BJ (cell line): ENCODE results near the gene ARRDC3. TPM values are rescaled to one million over a fixed set of nuclear protein-coding genes. Genes with fewer than 3 reads are reported as not detected.
A peak's percentile ranks its signal among the peaks of the same experiment; 100 is the strongest.
"Not testable (repeated sequence)": the region's sequence is repeated elsewhere in the genome, so short reads cannot be mapped to it uniquely, and the experiment has no call there.

Experiments
- CTCF ChIA-PET: fragments of 350-600 bp; formaldehyde crosslinking; extraction: SDS; loops from one replicate; lab custom pipeline; 2021; ENCODE audit warnings: antibody characterized with exemption, inconsistent platforms; lab: Yijun Ruan, JAX
- POLR2A ChIA-PET: fragments of 300-600 bp; sonication (Branson Sonifier 250); formaldehyde crosslinking; extraction: SDS; loops from one replicate; lab custom pipeline; 2021; ENCODE audit warnings: antibody characterized with exemption; lab: Charles Lee
- DNase-seq: peaks from one replicate; pipeline ENCODE4 v3.0.0-alpha.2; 2011; ENCODE audit warnings: low read depth
- H3K27me3 ChIP-seq: 2 replicates; pipeline ENCODE4 v1.6.0; 2011; ENCODE audit warnings: low read length; ENCODE audit not compliant: control insufficient read depth, insufficient read depth
- H3K36me3 ChIP-seq: 2 replicates; pipeline ENCODE4 v1.5.1; 2011; ENCODE audit warnings: low read length; ENCODE audit not compliant: control insufficient read depth, insufficient read depth
- H3K4me3 ChIP-seq: 2 replicates; pipeline ENCODE4 v1.5.1; 2011; ENCODE audit warnings: low read depth, mild to moderate bottlenecking, control low read depth, low read length
- polyA plus RNA-seq: library from polyadenylated mRNA; depleted of rRNA; stranded (reverse); fragments of >200 nt; gene quantifications from 2 replicates; pipeline ENCODE4 v1.2.3, GENCODE V29; 2011
- TF ChIP-seq, protein P1 (sequence below): IDR thresholded peaks from 2 replicates; pipeline ENCODE4 v1.5.1; 2011; ENCODE audit warnings: low read depth, mild to moderate bottlenecking, control low read depth, inconsistent platforms, low read length, moderate library complexity; ENCODE audit not compliant: insufficient read depth

ARRDC3 gene
- polyA plus RNA-seq, 1 experiment: 20.7 TPM

DNA sequence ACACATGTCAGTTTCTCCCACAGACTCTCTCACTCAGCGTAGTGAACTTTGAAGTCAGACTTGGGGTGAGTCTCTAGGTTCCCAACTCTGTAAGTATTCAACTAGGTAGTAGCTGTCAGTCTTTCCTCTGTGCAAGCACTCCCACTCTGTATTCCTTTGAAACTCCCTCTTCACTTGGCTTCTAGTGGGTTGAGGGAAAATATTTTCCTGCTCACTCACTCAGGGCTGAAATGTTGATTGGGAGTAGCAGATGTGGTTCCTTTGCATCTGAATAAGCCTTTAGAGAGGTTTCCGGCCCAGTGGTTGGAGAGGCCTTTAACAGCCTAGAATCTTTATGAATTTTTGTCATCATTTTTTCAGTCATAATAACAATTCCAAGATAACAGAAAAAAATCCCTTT is 18.1 kb upstream of the ARRDC3 start:
- TF ChIP-seq, protein P1, sequence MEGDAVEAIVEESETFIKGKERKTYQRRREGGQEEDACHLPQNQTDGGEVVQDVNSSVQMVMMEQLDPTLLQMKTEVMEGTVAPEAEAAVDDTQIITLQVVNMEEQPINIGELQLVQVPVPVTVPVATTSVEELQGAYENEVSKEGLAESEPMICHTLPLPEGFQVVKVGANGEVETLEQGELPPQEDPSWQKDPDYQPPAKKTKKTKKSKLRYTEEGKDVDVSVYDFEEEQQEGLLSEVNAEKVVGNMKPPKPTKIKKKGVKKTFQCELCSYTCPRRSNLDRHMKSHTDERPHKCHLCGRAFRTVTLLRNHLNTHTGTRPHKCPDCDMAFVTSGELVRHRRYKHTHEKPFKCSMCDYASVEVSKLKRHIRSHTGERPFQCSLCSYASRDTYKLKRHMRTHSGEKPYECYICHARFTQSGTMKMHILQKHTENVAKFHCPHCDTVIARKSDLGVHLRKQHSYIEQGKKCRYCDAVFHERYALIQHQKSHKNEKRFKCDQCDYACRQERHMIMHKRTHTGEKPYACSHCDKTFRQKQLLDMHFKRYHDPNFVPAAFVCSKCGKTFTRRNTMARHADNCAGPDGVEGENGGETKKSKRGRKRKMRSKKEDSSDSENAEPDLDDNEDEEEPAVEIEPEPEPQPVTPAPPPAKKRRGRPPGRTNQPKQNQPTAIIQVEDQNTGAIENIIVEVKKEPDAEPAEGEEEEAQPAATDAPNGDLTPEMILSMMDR: no peak
- Histone ChIP-seq H3K27me3 (no peaks in the 10 kb centered on the region), H3K36me3 (no peaks in the 10 kb centered on the region), H3K4me3 (no peak overlapping the region)
- DNase-seq: no peak
- ChIA-PET POLR2A (no interaction called here), CTCF (interaction anchor here (1.0 kb wide), 1 partner anchor 16 kb away, joined by 3 read pairs; no protein-coding TSS in a partner anchor)

DNA sequence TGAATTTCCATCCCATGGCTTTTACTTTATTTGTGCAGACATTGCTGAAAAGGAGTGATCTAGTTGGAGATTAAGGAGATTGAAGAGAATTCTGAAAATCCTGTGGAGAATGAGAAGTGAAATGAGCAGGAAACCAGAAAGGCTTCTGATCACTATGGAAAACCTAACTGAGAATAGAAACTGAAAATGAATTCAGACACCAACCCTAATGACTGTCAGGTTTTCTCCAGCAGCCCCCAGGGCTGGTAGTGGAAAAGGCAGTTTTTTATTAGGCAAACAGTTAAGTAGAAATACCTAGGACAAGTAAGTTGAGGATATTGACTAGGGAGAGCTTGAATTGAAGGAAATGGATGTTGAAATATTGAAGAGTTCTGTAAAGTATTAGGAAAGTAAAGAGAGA is 14.7 kb upstream of the ARRDC3 start:
- H3K27me3 ChIP-seq: no peaks in the 10 kb centered on the region
- TF ChIP-seq, protein P1: no peak
- no peak overlapping the region for H3K4me3 ChIP-seq
- ChIA-PET POLR2A (no interaction called here), CTCF (interaction anchor here (1.7 to 1.9 kb wide), 2 partner anchors 22 to 466 kb away, joined by 5 to 6 read pairs; no protein-coding TSS in a partner anchor)
- DNase-seq: no peak
- no peaks in the 10 kb centered on the region for H3K36me3 ChIP-seq

DNA sequence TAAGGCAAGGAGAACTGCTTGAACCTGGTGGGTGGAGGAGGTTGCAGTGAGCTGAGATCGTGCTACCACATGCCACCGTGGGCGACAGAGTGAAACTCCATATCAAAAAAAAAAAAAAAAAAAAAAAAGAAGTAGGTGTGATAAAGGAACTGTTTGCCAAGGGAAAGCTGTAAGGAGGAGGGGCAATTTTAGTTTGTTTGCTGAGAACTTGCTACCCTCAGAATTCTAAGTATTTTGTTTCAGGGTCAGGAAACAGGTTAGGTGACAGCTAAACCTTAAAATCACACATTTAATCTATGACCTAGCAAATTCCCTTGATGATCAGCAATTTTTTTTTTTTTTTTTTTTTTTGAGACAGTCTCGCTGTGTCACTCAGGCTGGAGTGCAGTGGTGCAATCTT is 7.2 kb upstream of the ARRDC3 start:
- Histone ChIP-seq H3K4me3 (no peak overlapping the region), H3K27me3 (no peaks in the 10 kb centered on the region), H3K36me3 (no peaks in the 10 kb centered on the region)
- ChIA-PET CTCF (interaction anchor here (0.6 to 1.2 kb wide), 2 partner anchors 29 to 662 kb away, joined by 3 read pairs; no protein-coding TSS in a partner anchor), POLR2A (no interaction called here)
- TF ChIP-seq, protein P1: no peak
- DNase-seq: no peak

DNA sequence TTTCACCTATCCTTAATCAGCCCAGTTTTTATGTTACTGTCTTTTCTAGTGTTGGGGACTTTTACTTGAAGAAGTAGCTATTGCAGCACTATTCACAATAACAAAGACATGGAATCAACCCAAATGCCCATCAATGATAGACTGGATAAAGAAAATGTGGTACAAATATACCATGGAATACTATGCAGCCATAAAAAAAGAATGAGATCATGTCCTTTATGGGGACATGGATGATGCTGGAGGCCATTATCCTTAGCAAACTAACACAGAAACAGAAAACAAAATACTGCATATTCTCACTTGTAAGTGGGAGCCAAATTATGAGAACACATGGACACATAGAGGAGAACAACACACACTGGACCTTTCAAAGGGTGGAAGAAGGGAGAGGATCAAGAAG is 6.4 kb upstream of the ARRDC3 start:
- H3K27me3 ChIP-seq, POLR2A ChIA-PET, H3K4me3 ChIP-seq, H3K36me3 ChIP-seq, DNase-seq: not testable (repeated sequence)
- CTCF ChIA-PET: interaction anchor here (0.6 to 7.3 kb wide), 2 partner anchors 30 to 661 kb away, joined by 3 to 90 read pairs; no protein-coding TSS in a partner anchor

DNA sequence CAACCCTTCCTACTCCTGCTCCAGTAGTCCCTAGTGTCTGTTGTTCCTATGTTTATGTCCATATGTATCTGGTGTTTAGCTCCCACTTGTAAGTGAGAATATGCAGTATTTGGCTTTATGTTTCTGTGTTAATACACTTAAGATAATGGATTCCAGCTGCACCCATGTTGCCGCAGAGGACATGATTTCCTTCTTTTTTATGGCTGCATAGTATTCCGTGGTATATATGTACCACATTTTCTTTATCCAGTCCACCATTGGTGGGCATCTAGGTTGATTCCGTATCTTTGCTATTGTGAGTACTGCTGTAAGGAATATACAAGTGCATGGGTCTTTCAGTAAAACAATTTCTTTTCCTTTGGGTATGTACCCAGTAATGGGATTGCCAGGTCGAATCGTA is 5.2 kb upstream of the ARRDC3 start:
- POLR2A ChIA-PET: no interaction called here
- DNase-seq: no peak
- H3K36me3 ChIP-seq: no peaks in the 10 kb centered on the region
- TF ChIP-seq, protein P1: no peak
- H3K27me3 ChIP-seq: no peaks in the 10 kb centered on the region
- CTCF ChIA-PET: interaction anchor here (5.3 to 7.3 kb wide), 4 partner anchors 31 to 522 kb away, joined by 35 to 106 read pairs (median 80); no protein-coding TSS in a partner anchor
- no peak overlapping the region for H3K4me3 ChIP-seq

DNA sequence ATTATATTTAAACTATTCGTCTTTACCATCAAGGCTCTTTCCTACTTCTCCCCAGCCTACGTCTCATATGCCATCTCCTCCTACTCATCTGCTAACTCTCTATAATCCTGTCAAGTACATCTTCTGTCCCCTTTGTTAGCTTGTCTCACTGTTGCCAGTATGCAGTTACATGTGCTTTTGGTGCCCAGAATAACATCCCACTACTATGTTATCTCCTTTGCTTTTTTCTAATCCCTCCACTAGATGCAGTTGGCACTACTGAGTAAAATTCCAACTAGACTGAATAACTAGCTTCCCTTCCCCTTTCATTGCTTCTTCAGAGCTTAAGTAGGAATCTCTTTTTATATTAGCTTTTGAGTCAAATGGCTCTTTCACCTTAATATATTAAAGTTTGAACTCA is 3.0 kb upstream of the ARRDC3 start:
- CTCF ChIA-PET: interaction anchor here (0.9 to 7.3 kb wide), 22 partner anchors 10 to 525 kb away, joined by 3 to 106 read pairs (median 12); no protein-coding TSS in a partner anchor
- no peaks in the 10 kb centered on the region for H3K36me3 ChIP-seq
- DNase-seq: no peak

DNA sequence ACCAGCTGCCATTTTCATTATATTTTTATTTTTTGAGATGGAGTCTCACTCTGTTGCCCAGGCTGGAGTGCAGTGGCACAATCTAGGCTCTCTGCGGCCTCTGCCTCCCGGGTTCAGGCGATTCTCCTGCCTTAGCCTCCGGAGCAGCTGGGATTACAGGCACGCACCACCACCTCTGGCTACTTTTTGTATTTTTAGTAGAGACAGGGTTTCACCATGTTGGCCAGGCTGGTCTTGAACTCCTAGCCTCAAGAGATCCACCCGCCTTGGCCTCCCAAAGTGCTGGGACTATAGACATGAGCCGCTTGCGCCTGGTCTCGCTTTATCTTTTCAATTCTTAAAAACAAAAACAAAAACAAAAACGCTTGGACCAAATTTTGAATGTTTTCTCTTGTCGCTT is 2.5 kb upstream of the ARRDC3 start:
- DNase-seq, H3K27me3 ChIP-seq, H3K4me3 ChIP-seq, POLR2A ChIA-PET, H3K36me3 ChIP-seq: not testable (repeated sequence)
- CTCF ChIA-PET: interaction anchor here (0.5 to 7.3 kb wide), 42 partner anchors 8 to 582 kb away, joined by 3 to 106 read pairs (median 4); no protein-coding TSS in a partner anchor

More for the DNA sequence above, 3.0 kb upstream of the ARRDC3 start:
- no peaks in the 10 kb centered on the region for H3K27me3 ChIP-seq
- H3K4me3 ChIP-seq: no peak overlapping the region
- TF ChIP-seq, protein P1: 0 out of 2 replicates have a peak, but pooled peaks have one; percentile 14
- POLR2A ChIA-PET: no interaction called here
